Measurements from ENCODE around the gene BUD23. TPM values are rescaled to one million over a fixed set of nuclear protein-coding genes. Genes with fewer than 3 reads are reported as not detected.

BUD23 gene
- total RNA-seq, 1 donor from 2014 or later, result 56.7 TPM

GRCh38 chr7:73690646-73691045 lies 7.2 kb downstream of the BUD23 start:
- no peak for DNase-seq (ENCODE audit: extremely low spot score, unreplicated experiment)
- H3K27ac Mint-ChIP-seq (ENCODE audit: unreplicated experiment), result no peak overlapping the region
- no peak overlapping the region for H3K4me3 Mint-ChIP-seq (ENCODE audit: unreplicated experiment)
- no peak for TF ChIP-seq CTCF (IDR thresholded peaks at IDR 0.05)
- peaks cover 38% of the 10 kb centered on the region for H3K36me3 Mint-ChIP-seq (ENCODE audit: unreplicated experiment)
- H3K9me3 Mint-ChIP-seq (ENCODE audit: unreplicated experiment), result no peaks in the 10 kb centered on the region
- H3K27me3 Mint-ChIP-seq (ENCODE audit: unreplicated experiment), result no peaks in the 10 kb centered on the region
- H3K4me1 Mint-ChIP-seq (ENCODE audit: unreplicated experiment), result no peaks in the 10 kb centered on the region

DNA sequence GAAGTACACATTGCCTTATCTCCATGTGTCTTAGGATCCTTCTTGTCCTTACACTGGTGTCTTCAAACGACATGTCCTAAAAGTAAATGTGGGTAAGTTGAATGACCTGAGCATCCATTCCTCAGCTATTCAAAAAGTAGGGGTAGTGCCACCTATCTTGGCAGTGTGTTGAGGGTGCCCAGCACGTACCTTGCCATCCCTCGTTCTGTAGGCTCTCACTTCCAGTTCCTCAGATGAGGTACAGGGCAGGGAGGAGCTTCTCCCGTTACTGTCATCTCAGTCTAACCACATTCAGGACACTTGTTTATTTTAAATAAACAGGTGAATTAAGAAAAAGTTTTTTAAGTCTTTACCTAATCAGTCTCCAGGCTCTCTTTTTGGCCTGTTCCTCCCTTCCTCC lies 13.0 kb downstream of the BUD23 start:
- TF ChIP-seq CTCF (IDR thresholded peaks at IDR 0.05), result no peak
- DNase-seq (ENCODE audit: extremely low spot score, unreplicated experiment), result no peak
- no peaks in the 10 kb centered on the region for H3K9me3 Mint-ChIP-seq (ENCODE audit: unreplicated experiment)
- peaks cover 35% of the 10 kb centered on the region for H3K36me3 Mint-ChIP-seq (ENCODE audit: unreplicated experiment)
- H3K27ac Mint-ChIP-seq (ENCODE audit: unreplicated experiment), result no peak overlapping the region
- H3K4me3 Mint-ChIP-seq (ENCODE audit: unreplicated experiment), result no peak overlapping the region
- no peaks in the 10 kb centered on the region for H3K27me3 Mint-ChIP-seq (ENCODE audit: unreplicated experiment)
- no peaks in the 10 kb centered on the region for H3K4me1 Mint-ChIP-seq (ENCODE audit: unreplicated experiment)

- no peak for TF ChIP-seq CTCF (IDR thresholded peaks at IDR 0.05)
- DNase-seq (ENCODE audit: extremely low spot score, unreplicated experiment), result no peak
- no peak overlapping the region for H3K4me3 Mint-ChIP-seq (ENCODE audit: unreplicated experiment)
- no peaks in the 10 kb centered on the region for H3K27me3 Mint-ChIP-seq (ENCODE audit: unreplicated experiment)
- no peak overlapping the region for H3K27ac Mint-ChIP-seq (ENCODE audit: unreplicated experiment)
- H3K9me3 Mint-ChIP-seq (ENCODE audit: unreplicated experiment), result no peaks in the 10 kb centered on the region
- no peaks in the 10 kb centered on the region for H3K4me1 Mint-ChIP-seq (ENCODE audit: unreplicated experiment)
- H3K36me3 Mint-ChIP-seq (ENCODE audit: unreplicated experiment), result peaks cover 34% of the 10 kb centered on the region
Measured at GRCh38 chr7:73698410-73698809, 15.0 kb downstream of the BUD23 start.

- no peak for TF ChIP-seq CTCF (IDR thresholded peaks at IDR 0.05)
- Mint-ChIP-seq H3K27ac (ENCODE audit: unreplicated experiment) (no peak overlapping the region), H3K9me3 (ENCODE audit: unreplicated experiment) (no peaks in the 10 kb centered on the region), H3K36me3 (ENCODE audit: unreplicated experiment) (peaks cover 30% of the 10 kb centered on the region), H3K4me3 (ENCODE audit: unreplicated experiment) (no peak overlapping the region), H3K4me1 (ENCODE audit: unreplicated experiment) (peaks cover 3% of the 10 kb centered on the region), H3K27me3 (ENCODE audit: unreplicated experiment) (no peaks in the 10 kb centered on the region)
- DNase-seq (ENCODE audit: extremely low spot score, unreplicated experiment), result no peak
Measured at GRCh38 chr7:73699370-73700068, 16.1 kb downstream of the BUD23 start.

DNA sequence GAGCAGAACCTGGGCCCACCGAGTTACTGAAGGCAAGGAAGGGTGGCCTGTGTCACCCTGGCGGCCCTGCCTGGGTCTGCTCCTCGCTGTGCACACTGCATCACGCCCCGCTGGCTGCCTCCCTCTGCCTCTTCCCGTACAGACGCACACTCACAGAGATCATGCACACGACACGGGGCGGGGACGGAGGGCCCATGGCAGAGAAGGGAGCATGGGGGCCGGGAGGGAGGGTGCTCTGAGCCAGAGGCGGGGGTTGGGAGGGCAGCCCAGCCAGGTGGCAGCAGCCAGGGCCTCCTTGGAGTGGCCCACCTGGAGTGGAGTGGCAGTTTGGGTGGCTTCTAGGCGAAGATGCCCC lies 16.6 kb downstream of the BUD23 start:
- Mint-ChIP-seq H3K4me1 (ENCODE audit: unreplicated experiment) (peaks cover 9% of the 10 kb centered on the region), H3K9me3 (ENCODE audit: unreplicated experiment) (no peaks in the 10 kb centered on the region), H3K4me3 (ENCODE audit: unreplicated experiment) (no peak overlapping the region), H3K27me3 (ENCODE audit: unreplicated experiment) (no peaks in the 10 kb centered on the region), H3K36me3 (ENCODE audit: unreplicated experiment) (peaks cover 26% of the 10 kb centered on the region), H3K27ac (ENCODE audit: unreplicated experiment) (no peak overlapping the region)
- TF ChIP-seq CTCF (IDR thresholded peaks at IDR 0.05), result no peak
- no peak for DNase-seq (ENCODE audit: extremely low spot score, unreplicated experiment)

Measured in osteocyte (in vitro differentiated cells).